HTERT RPE-1 (cell line): ENCODE data around the gene PSORS1C1.

Experiments used
- in situ Hi-C: fragments of 300-500 bp; cut with MboI; formaldehyde crosslinking; loops from 4 replicates; pipeline ENCODE4 v1.14.3; 2020; ENCODE audit warnings: low sequenced_read_pairs

PSORS1C1 gene

GRCh38 chr6:31092769-31093505, 21.7 kb upstream of the PSORS1C1 start:
- in situ Hi-C loops: no loop called here

- in situ Hi-C loops: no loop called here
These were observed 20.2 kb upstream of the PSORS1C1 start for GRCh38 chr6:31094389-31094881.

GRCh38 chr6:31096215-31096614, 18.4 kb upstream of the PSORS1C1 start:
- in situ Hi-C loops: no loop called here

GRCh38 chr6:31096656-31097055, 17.9 kb upstream of the PSORS1C1 start:
- in situ Hi-C loops: no loop called here

GRCh38 chr6:31098449-31098938, 16.1 kb upstream of the PSORS1C1 start:
- in situ Hi-C loops: no loop called here

- in situ Hi-C loops: no loop called here
These were observed 11.5 kb upstream of the PSORS1C1 start for GRCh38 chr6:31103136-31103535.

GRCh38 chr6:31107052-31107451, 7.5 kb upstream of the PSORS1C1 start:
- in situ Hi-C loops: no loop called here

- in situ Hi-C loops: no loop called here
These were observed 3.6 kb upstream of the PSORS1C1 start for GRCh38 chr6:31110825-31111582.

GRCh38 chr6:31111712-31112111, 2.9 kb upstream of the PSORS1C1 start:
- in situ Hi-C loops: no loop called here

GRCh38 chr6:31112478-31112877, 2.1 kb upstream of the PSORS1C1 start, which contains the start of gene C6orf15:
Gene C6orf15, minus strand, starts transcription at chr6:31112575. Its CDS starts 20 bp downstream, at chr6:31112555.
- in situ Hi-C loops: no loop called here

- in situ Hi-C loops: no loop called here
These were observed 599 bp upstream of the PSORS1C1 start for GRCh38 chr6:31113861-31114540.

- in situ Hi-C loops: no loop called here
These were observed 610 bp downstream of the PSORS1C1 start for GRCh38 chr6:31114970-31115849.

GRCh38 chr6:31115941-31116560, 1.5 kb downstream of the PSORS1C1 start:
- in situ Hi-C loops: no loop called here

GRCh38 chr6:31116661-31117385, 2.2 kb downstream of the PSORS1C1 start:
- in situ Hi-C loops: no loop called here

- in situ Hi-C loops: no loop called here
These were observed 3.6 kb downstream of the PSORS1C1 start for GRCh38 chr6:31118178-31118577.

- in situ Hi-C loops: no loop called here
These were observed 5.7 kb downstream of the PSORS1C1 start, which contains the start of gene CDSN for GRCh38 chr6:31120151-31120915. Gene CDSN, minus strand, starts transcription at chr6:31120446. Its CDS starts 27 bp downstream, at chr6:31120419.

- in situ Hi-C loops: no loop called here
These were observed 6.7 kb downstream of the PSORS1C1 start for GRCh38 chr6:31121131-31121790.
